Ovary (tissue), 3 donors: Measurements from ENCODE around the gene PPFIA2.

Experiments
- CTCF ChIP-seq, 3 donors: fragments of 450-650 bp in 2 of 3; fragments of 200-600 bp in 1 of 3; IDR thresholded peaks; one replicate each; pipeline versions ENCODE4 v1.5.1 to v1.8.0; 2016 to 2022; ENCODE audit warnings: antibody characterized with exemption in 3 of 3, mild to moderate bottlenecking in 1 of 3
- EP300 ChIP-seq: sonication (generic); formaldehyde crosslinking; IDR thresholded peaks from one replicate; pipeline ENCODE4 v1.6.1; 2017; ENCODE audit warnings: antibody characterized with exemption
- POLR2A ChIP-seq: fragments of 450-650 bp; IDR thresholded peaks from one replicate; pipeline ENCODE4 v1.6.1; 2017; ENCODE audit warnings: antibody characterized with exemption, mild to moderate bottlenecking, moderate library complexity
- donor health status: DM: no; HTN: no; CAD: no.

GRCh38 chr12:81518638-81519037 lies 240.5 kb downstream of the PPFIA2 start:
- TF ChIP-seq POLR2A: no peak
- no peak for TF ChIP-seq EP300
- TF ChIP-seq CTCF (IDR thresholded peaks at IDR 0.05): no peak
